Measurements from ENCODE around the gene IL4. TPM values are rescaled to one million over a fixed set of nuclear protein-coding genes. Genes with fewer than 3 reads are reported as not detected.

Gene IL4
- total RNA-seq, 4 donors from 2014 or later, result not detected

DNA sequence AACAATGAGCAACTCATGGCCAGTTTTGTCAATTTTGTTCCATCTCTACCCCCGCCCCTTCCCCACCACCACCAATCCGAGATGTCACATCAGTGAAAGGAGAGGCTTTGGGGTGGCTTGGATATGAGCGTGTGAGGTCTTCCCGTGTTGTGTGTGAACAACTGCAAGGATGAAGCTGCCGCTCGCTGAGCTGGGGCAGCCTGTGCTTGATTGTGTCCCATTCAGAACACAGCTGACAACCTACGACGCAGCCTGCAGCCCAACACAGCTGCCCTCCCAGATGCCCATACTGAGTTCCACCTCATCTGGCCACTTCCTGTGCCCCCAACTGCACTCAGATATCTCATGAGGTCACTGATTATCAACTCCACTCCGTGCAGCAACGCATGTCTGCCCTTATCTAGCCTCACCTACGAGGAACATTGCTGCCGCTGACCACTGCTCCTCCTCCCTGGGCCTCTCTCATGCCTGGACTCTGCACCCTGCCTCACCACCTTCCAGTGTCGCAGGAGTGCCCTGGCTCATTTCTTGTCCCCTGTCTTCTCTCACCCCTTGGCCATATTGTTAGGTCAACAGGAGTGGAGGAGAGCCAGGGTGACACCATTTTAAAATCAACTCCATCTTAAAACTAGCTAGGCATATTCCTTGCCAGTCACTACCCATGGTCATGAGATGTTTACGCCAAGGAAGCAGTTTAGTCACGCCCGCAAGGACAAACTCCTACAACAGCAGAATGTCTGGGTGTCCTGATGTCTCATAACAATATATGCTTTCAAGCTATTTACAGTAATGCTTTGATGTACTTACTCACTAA, 7.3 kb upstream of the IL4 start:
- intact Hi-C loops (cut with DNase I; ENCODE audit: low total_unique reads), result no loop called here
- DNase-seq, result no peak
- H3K4me1 ChIP-seq, result no peaks in the 10 kb centered on the region
- no peaks in the 10 kb centered on the region for H3K27me3 ChIP-seq
- H3K4me3 ChIP-seq, result no peak overlapping the region
- H3K36me3 ChIP-seq, result no peaks in the 10 kb centered on the region
- TF ChIP-seq, protein P1, sequence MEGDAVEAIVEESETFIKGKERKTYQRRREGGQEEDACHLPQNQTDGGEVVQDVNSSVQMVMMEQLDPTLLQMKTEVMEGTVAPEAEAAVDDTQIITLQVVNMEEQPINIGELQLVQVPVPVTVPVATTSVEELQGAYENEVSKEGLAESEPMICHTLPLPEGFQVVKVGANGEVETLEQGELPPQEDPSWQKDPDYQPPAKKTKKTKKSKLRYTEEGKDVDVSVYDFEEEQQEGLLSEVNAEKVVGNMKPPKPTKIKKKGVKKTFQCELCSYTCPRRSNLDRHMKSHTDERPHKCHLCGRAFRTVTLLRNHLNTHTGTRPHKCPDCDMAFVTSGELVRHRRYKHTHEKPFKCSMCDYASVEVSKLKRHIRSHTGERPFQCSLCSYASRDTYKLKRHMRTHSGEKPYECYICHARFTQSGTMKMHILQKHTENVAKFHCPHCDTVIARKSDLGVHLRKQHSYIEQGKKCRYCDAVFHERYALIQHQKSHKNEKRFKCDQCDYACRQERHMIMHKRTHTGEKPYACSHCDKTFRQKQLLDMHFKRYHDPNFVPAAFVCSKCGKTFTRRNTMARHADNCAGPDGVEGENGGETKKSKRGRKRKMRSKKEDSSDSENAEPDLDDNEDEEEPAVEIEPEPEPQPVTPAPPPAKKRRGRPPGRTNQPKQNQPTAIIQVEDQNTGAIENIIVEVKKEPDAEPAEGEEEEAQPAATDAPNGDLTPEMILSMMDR (IDR thresholded peaks at IDR 0.05), result no peak
- TF ChIP-seq POLR2A (IDR thresholded peaks at IDR 0.05), result no peak
- H3K9me3 ChIP-seq, result no peaks in the 10 kb centered on the region
- H3K27ac ChIP-seq, result no peak overlapping the region

DNA sequence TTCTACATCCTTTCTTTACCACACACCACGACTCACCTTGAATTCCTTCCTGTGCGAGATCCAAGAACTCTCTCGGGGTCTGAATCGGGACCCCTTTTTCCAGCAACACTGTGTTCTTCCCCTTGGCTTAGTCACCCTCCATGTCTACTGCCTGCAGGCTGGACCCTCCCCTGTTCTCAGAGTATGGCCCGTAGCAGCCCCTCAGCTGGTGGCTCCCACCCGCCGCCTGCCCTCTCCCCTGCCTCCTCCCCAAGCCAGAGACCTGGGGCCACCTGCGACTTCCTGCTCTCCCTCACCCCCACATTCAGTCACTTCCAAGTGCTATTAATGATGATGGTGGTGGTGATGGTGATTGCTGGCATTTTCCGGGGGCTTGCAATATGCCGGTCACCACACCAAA, 6.5 kb upstream of the IL4 start:
- DNase-seq, result no peak
- H3K27ac ChIP-seq, result no peak overlapping the region
- intact Hi-C loops (cut with DNase I; ENCODE audit: low total_unique reads), result no loop called here
- no peaks in the 10 kb centered on the region for H3K4me1 ChIP-seq
- no peaks in the 10 kb centered on the region for H3K9me3 ChIP-seq
- H3K36me3 ChIP-seq, result no peaks in the 10 kb centered on the region
- H3K27me3 ChIP-seq, result no peaks in the 10 kb centered on the region
- H3K4me3 ChIP-seq, result no peak overlapping the region
- TF ChIP-seq, protein P1 (IDR thresholded peaks at IDR 0.05), result no peak
- TF ChIP-seq POLR2A (IDR thresholded peaks at IDR 0.05), result no peak

DNA sequence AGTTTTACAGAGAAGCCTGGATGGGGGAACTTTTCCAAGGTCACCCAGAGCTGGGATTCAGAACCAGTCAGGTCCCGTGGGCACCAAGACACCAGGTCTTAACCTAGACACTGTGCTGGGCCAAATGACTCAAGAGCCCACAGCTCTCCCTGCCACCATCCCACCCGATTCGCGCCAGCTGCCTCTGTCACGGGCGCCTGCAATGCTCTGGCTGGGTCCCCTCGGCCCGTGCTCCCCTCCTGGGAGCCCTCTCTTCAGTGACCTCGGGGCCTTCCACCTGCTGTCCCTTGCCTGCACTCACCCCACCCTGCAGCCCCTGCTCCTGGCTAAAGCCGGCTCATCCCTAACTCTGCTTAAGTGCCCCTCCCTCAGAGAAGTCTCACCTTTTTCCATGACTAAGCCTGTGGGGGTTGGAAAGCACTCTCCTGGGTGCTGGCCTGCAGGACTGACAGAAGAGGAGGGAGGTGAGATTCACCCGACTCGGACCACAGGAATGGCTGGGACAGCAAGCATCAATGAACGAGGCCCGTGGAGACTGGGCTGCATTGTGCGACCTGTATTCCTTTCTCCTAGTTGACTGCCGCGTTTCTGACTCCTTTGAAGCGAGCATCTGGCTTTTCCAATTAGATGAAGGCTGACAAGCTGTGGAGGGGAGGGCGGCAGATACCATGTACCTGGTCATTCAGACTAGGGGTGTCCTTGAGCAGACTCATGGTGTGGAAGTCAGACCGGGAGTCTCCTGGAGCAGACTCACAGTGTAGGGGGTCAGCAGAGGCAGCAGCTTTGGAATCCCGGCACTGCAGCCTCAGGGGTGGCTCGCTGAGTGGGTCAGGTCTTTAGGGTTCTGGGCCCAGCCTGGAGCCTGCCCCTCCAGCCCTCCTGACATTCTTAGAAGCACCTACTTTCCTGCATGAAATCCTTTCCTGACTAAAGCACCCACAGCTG, 5.8 kb upstream of the IL4 start:
- intact Hi-C loops (cut with DNase I; ENCODE audit: low total_unique reads), result no loop called here
- Histone ChIP-seq H3K4me3 (no peak overlapping the region), H3K4me1 (no peaks in the 10 kb centered on the region), H3K27me3 (no peaks in the 10 kb centered on the region), H3K9me3 (no peaks in the 10 kb centered on the region), H3K36me3 (no peaks in the 10 kb centered on the region), H3K27ac (no peak overlapping the region)
- DNase-seq, result no peak
- TF ChIP-seq, protein P1 (IDR thresholded peaks at IDR 0.05), result no peak
- no peak for TF ChIP-seq POLR2A (IDR thresholded peaks at IDR 0.05)

DNA sequence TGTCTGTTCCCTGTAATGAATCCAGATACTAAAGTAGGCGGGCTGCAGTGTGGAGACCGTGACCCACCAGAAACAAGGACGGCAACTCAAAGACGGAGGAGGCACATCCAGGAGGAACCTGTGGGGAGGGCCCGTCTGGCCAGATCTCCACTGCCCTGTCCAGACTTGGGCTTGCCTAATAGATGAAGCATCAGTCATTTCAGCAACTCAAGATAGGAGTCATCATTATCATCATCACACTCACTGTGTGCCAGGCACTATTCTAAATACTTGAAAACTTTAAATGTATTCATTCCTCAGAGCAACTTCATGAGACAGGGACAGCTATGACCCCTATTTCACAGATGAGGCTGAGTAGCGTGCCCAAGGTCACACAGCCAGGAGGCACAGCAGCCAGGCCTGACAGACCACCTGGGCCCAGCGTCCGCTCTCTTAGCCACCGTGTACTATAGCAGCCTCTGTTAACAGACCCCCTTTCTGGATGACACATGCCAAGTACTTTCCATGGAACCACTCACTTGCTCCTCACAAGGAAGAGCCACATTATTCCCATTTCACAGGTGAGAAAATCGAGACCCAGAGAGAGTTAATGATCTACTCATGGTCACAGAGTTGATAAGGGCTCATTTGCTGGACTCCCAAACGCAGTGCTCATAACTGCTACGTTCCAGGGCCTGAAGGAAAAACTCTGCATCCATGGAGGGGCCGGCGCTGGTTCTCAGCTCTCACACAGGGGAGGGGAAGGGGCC, 4.9 kb upstream of the IL4 start:
- H3K4me3 ChIP-seq, result no peak overlapping the region
- TF ChIP-seq, protein P1 (IDR thresholded peaks at IDR 0.05), result no peak
- no peak for TF ChIP-seq POLR2A (IDR thresholded peaks at IDR 0.05)
- no peak overlapping the region for H3K27ac ChIP-seq
- no peaks in the 10 kb centered on the region for H3K9me3 ChIP-seq
- no peaks in the 10 kb centered on the region for H3K4me1 ChIP-seq
- no peak for DNase-seq
- no peaks in the 10 kb centered on the region for H3K36me3 ChIP-seq
- intact Hi-C loops (cut with DNase I; ENCODE audit: low total_unique reads), result no loop called here
- no peaks in the 10 kb centered on the region for H3K27me3 ChIP-seq

All from uterus (tissue), 4 donors.